ENCODE data around the gene DCP1B.
A peak's percentile ranks its signal among the peaks of the same experiment; 100 is the strongest.
"Not testable (repeated sequence)": the region's sequence is repeated elsewhere in the genome, so short reads cannot be mapped to it uniquely, and the experiment has no call there.

Gene DCP1B

DNA sequence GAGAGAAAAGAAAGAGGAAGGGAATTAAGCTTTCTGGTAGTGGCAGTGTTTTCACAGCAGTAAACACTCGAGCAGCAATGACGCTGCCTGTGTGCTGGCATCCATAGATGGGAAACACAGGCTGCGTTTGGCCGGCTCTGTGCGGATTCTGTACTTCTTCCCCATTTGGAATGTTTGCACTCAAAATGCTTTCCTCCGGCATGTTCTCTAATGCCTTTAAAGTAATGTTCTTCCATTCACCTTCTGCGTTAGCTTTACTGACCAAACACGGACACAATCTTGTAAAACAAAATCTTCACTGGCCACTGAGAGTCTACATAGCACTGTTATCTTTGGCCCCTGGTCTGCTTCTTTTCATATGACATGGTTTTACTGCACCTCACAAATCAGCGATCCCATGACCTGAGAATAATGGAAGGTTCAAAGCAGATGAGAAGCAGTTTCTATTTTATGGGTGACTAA is 31.4 kb downstream of the DCP1B start:
- DNase-seq: no peak

DNA sequence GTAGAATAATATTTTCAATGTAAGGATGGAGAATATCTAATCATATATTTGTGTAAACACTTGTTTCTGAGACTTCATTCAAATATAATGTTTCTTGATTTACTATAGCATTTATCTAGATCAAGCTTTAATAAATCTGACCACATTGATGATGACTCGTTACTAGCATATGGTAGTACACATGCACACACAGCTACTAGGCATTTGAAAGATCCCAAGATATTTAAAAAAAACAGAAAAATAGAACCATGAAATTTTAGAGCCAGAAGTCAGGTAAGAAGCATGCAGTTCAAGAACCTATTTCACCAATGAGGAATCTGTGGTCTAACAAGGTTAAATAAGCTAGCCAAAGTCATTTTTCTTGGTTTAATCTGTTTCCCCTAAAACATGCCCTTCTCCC is 32.0 kb downstream of the DCP1B start:
- no peak for DNase-seq

DNA sequence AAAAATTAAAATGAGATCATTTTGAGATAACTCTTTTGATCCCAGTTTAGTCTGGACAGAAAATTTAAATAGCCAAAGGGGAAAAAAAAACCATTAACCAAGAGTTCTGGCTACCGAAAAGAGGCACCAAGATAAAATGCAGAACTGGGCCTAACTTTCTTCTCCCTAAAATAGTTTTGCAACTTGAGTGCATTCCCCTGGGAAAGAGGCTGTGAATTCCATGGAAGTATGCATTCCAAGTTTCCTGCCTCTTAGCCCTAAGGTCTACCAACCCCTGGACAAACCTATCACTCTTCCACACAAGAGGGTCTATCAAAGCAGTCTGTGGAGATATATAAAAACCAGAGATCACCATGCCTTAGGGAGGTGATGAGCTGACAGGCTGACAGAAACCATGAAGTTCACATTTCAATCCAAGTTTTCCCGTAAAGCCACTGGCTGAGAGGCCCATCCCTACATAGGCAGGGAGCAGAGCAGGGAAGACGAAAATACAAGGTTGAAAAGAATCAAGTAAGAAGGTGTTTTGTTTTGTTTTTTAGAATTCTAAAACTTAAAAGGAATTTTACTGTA is 33.8 kb downstream of the DCP1B start:
- no peak for DNase-seq

DNA sequence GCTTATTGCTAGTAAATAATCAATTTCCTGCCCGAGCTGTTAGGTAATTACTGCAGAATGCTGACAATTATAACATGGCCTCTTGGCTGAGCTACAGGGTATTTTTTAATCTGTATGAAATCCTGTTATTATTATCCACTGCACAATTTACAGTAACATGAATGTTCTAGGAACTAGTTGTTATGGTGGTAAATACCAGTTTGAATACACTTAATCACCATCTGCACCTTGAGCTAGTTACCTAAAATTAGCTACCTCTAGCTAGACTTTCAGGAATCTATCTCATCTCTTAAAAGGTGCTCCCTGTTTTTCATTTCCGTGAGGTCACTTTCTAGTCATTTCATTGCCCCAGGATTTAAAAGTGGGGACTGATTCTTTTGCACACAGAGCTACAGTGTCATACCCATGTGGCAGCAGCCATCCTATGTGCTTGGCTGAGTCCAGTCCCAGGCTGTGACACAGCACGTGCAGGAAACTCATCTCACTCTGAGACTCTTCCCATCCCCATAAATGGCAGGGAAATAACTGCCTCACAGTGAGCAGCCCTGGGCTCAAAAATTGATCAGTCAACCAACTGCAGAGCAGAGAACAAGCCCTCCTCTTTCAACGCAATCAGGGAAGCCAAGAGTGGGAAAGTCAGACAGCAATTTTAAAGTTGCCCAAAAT is 37.6 kb downstream of the DCP1B start:
- no peak for DNase-seq

DNA sequence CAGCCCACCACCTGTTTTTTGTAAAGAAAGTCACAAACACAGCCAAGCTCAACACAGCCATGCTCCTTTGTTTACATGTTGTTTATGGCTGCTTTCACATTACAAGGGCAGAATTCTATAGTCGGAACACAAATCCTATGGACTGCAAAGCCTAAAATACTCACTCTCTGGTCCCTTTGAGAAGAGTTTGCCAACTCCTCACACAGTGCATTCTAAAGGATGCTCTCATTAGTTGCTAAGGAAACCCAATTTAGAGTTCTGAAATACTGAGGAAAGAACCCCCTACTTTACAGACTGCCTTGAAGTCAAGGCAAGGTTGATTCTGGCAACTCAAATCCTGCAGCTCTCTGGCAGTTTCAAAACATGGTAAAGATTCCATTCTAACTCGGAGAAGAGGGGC is 38.3 kb downstream of the DCP1B start:
- no peak for DNase-seq

DNA sequence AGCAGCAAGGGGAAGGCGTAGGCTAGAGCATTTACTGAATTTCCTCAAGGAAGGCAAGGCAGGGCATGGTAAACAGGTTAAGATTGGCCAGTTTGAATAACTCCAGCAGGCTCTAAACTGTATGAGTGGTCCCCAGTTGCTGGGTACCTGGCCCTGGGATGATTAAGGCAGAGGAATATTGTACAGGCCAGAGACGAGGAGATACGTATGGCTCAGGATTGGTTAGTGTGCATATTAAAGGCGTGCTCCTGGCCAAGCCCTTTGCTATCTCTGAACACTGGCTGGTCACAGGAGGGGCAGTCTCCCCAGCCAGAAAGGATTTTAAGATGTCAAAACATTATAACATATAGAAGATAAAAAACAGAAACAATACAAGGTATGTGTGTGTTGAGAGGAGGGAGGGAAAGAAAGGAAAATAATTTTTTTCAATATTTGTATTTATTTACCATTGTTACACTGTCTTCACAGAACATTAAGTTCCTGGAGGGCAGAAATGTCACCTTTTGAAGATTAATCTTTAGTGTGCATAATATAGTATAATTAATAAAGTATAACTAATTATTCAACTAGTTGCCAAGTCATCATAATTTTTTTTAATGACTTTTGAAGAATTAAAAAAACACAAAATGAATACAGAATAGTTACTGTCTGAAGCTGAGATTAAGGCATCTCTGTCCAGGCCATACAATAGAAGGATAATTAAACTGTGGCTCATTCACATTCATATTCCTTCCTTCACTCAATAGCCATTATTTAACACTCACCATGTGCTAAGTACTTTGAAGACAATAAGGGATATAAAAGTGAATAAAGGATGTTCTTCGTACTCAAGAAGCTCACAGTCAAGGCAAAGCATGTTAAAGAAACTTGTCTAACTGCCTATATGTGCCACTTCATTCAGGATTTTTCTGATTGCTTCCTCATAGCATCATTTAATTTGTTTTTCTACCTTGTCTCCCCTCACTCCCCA is 41.9 kb downstream of the DCP1B start:
- no peak for DNase-seq

DNA sequence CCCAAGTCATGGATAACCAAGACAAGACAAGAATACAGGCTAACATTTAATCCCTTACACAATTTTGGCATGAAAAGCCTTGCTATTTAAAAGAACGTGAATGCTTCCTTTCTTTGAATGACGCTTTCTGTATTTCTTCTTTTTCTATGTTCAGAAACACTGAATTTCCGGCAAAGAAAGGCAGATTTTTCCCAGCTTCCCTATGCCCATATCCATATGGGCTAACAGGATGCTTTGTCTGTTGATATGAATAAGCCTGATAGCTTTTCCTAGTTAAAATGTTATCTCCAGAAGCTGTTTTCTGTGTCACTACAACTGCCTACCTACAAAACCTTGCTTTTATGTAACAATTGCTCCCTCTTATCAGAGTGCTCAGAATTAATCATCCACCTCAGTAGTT is 47.5 kb downstream of the DCP1B start:
- DNase-seq: no peak

DNA sequence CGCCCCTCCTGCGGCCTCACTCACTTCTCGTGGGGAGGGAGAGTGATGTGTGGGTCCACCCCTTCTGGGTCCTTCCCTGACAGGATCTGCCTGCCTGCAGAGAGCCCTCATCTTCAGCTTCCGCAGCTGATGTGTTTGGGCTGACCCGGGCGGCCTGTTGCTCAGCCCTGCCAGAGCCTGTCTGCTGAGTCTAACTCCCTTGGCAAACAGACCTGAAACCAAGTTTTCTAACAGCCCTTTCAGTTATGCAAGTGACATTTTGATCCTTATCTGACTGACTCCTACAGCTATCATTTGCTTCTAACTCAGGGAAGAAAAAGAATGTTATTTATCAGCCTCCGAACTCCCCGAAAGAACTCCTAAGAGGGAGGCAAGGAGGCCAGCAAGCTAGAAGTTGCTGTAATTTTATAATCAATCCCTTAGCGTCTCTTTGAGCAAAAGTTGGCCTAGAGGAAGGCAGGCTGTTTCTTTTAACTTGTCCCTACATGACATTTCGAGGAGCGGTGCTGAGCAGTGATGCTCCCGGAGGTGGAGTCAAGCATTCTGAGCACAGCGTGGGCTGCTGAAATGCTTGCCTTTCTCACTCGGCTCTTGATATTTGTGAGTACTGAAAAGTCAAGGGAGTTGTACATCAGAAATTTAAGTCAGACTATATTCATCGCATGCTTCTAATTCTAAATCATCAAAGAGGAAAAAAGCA is 54.3 kb downstream of the DCP1B start:
- DNase-seq: no peak

DNA sequence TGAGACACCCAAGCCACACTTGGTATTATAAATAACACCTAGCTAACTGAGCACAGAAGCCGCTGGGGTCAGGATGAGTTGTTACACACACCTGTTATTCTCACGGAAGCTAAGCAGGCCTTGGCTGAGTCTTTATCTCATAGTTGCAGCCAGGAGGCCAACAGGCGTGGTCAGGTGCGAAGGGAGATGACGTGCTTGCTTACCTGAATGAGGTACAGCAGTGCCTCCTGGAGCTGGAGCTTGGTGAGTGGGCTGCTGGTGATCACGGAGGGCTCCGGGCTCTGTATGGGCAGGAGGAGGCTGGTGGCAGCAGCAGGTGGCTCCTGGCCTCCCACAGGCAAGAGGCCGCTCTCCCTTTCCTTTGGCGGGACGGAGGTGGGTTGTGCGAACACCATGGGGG is 55.4 kb downstream of the DCP1B start:
- DNase-seq: no peak

DNA sequence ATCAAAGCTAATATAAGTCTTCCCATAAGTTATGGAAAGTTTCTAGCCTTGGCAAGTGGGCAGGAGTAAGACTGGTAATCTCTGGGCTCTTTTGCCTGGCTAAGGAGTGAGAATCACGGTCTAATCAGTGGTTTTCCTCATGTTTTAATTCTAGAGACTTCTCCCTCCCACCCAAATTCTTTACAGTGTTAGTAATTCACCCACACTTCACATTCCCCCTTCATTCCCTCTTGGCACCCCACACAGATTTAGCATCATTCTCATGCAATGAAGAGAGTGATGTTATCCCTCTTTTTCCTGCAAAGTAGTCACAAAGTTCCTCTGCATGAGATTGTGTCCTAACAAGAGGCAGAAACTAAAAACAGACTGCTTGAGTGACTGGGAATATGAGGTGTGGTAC is 57.2 kb downstream of the DCP1B start:
- DNase-seq: no peak

DNA sequence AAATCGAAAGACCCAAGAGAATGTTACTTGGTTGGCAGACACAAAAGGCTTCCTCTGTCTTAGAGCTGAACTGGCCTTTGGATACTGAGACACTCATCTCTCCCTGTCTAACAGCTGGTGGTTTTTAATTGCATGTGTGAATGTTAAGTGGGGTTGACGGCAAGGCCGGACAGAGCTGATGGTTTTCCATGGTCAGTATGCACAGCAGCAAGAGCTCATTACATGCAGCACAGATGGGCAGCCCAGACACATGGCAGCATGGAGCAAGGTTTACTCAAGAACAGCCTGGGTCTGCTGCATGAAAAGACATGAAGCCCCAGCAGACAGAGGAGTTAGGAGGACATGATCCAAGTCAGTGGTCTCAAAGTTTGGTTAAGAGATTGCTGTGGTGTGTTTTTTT is 58.0 kb downstream of the DCP1B start:
- no peak for DNase-seq

DNA sequence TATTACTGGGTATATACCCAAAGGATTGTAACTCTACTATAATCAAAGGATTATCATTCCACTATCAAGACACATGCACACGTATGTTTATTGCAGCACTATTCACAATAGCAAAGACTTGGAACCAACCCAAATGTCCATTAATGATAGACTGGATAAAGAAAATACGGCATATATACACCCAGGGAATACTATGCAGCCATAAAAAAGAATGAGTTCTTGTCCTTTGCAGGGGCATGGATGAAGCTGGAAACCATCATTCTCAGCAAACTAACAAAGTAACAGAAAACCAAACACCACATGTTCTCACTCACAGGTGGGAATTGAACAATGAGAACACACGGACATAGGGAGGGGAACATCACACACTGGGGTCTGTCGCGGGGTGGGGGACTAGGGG is 58.8 kb downstream of the DCP1B start:
- DNase-seq: not testable (repeated sequence)

DNA sequence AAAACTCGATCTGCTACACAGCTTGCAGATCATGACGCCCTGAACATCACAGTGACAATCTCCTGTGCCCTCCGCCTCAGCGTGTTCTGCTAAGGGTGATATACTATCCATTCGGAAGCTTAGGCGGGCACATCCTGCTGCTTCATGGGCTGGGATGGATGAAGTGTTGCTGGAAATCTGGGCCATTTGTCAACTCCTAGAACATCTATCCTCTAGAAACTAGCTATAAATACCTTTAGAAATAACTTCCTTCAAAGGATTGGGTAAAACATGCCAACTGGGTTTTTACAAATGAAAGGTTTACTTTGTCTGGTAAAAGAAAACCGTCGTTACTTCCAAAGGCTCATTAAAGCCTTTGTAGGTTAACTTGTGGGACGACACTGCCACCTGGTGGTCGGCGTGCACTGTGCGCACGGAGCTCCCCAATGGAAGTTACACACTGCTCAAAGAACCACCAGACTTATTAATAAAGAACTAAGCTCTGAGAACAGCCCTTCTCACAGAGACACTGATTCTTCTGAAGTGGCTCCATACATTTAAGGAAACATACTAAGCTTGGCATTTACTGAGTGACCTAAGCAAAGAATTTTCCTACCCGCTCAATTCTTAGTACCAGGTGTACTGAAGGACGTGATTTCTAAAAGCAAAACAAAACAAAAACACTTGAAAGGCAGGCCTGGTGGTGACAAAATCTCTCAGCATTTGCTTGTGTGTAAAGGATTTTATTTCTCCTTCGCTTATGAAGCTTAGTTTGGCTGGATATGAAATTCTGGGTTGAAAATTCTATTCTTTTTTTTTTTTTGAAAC is 64.3 kb downstream of the DCP1B start:
- peak; percentile 42 to 85 for DNase-seq

DNA sequence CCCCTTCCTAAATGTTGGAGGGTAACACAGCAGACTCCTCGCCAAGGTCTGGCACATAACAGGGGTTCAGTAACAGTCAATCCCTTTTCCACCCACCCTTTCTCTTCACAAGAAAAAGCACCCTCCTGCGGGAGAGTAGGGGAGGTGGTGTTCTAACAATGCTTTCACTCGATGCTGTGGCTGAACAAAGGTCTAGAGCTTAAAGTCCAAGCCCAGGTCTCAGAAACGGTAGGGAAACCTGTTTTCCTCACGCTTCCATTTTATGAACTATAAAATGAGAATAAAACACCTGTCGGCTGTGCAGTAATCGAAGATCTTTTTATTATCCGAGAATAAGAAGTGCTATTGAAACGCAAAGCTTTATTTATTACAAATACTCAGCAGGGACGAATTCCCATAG is 64.9 kb downstream of the DCP1B start:
- DNase-seq: no peak

DNA sequence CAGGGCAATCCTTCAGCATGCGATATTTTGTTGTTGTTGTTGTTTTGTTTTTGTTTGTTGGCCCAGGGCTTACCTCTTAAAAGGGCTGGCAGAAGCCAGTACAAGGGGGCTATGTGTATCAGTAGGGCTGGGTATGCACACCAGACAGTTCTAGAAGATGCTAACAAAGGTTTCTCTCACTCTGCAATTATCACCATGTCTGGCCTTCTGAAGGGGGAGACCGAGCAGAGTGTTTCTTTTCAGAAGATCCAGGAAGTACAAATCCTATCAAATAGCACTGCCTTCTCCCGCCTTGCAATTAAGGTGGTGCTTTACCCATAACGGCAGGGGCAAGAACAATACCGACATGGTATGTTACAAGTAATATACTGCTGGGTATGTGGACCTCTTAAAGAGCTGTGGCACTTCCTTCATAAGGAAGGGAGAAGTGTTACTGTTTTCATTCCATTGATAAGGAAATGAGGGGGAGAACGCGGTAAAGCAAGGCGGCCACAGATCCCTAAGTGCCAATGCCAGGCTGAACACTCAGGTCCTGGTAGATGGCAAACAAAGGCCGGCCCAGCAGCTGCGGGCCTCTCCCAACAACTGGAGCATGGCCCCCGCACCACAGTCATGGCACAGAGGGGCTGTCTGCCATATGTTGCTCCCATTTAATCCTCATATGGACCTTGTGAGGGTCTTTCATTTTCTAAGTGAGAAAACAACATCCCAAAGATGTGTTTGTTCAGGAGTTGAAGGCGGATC is 66.6 kb downstream of the DCP1B start:
- DNase-seq: no peak

DNA sequence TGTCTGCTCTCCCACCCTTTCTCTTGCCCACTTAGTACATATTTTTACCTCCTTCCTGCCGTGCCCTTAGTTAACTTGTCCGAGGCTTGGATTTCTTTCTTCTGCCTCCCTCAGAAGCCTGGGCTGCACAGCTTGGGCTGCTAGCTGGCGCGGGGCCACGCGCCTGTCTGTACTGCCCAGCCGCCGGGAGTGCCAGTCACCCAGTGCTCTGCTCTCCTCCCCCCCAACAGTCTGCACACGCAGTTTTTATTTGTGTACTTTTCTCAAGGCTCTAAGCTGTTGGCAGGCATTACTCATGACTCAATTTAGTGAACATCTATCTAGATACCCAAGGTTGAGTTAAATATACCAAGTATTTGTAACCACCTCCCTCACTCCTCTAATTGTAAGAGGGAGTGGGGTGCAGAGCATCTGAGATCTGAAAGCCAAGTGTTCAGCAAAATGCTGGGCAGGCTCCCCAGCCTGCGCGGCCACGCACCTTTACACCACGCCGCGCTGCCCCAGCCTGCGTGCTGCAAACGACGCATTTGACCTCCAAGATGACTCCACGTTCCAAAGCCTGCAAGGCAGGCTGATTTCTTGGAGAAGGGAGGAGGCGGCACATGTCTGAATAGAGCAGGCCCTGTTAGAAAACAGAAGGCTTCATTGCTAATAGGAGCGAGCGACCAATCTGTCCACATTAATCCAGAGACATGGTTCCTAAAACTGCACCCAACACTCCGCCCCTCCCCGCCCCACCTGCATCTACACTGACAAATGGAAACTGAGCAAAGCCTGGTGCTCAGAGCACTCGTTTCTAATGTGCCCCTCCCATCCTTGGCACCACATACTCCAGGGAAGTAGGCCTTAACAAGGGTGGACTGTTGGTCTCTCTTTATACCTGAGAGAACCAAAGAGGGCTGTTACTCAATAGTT is 67.6 kb downstream of the DCP1B start:
- DNase-seq: no peak

DNA sequence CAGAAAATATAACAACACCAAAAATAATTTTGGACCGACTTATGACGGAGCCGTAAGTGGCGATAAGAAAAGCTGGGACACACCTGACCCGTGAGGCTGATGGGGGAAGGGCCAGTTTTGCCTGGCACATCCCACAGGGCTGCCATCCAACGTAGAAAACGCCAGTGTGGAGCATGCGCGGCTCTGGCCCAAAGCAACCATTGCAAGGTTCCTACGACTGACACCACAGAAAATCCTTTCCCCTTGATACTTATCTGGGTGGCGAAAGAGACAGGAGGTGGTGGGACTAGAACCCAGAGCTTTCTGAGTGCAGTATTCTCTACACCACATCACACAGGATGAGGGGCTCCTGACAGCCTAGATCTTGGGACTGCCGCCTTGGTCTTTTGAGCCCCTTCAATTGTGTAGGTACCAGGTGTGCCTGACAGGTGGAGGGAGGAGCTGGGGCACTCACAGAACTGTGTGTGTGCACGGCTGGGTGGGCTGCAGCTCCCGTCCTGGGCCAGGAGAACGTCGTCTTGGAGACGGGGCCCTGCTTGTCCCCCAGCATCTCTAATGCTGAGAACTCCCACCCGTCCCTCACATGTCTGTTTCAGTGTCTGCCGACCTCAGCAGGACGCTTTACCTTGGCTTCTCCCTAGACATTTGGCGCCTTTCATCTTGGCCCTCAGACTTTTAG is 68.4 kb downstream of the DCP1B start:
- DNase-seq: no peak

DNA sequence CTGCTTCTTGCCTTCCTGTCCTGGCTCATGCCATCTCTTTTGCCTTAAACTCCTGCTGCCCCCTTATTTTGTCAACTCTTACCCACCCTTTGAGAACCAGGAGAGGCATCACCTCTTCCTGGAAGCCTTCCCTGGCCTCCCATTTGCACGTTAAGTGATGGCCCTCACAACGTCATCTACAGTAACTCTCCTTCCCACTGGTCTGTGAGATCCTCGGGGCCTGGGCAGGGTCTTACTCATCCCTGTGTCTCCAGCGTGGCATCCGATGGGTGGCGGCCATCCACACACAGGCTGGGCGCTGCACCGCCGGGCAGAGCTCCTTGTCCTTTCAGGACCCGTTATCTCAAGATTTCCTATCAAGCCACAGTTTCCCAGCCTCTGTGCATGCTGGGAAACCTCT is 69.0 kb downstream of the DCP1B start:
- no peak for DNase-seq

DNA sequence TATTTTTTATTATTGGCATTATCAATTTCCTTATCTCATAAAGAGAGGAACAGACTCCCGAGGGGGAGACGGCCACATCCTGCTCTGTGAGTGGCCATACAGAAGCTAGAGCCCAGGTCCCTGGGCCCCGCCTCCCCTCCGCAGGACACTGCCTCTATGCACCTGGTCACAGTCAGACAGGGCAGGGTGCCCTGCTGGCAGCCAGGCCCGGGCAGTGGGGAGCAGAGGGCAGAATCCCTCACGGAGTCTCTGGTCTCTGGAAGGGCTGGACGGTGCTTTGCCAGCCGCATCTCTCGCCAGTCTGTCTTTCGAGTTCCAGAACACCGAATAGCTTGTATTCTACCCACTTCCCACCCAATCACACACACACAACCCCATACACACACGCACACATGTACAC is 69.4 kb downstream of the DCP1B start:
- no peak for DNase-seq

DNA sequence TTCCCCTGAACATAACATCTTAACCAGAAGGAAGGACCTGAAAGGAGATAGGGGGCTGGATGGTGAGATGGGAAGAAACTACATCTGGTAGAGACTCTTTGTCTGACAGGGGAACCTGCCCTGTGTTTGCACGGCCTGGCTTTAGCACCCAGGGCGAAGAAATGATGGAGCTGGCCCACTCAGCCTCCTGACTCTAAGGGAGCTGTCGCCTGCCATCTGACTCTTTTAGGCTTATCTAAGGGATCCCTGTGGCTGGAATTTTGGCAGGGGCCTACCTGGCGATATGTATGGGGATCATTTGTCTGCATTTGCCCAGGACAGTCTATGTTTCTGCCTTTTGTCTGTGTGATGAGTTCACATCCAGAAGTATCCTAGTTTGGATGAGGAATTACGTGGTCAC is 70.2 kb downstream of the DCP1B start:
- no peak for DNase-seq
